ENCODE measurements around the gene LGALSL. TPM values are rescaled to one million over a fixed set of nuclear protein-coding genes. Genes with fewer than 3 reads are reported as not detected.

LGALSL gene
- total RNA-seq, 1 experiment from 2014 or later = 37.2 TPM

- Histone ChIP-seq H3K4me1 (no peaks in the 10 kb centered on the region), H3K9me3 (no peaks in the 10 kb centered on the region), H3K27me3 (replicated peaks; ENCODE audit: control insufficient read depth, insufficient read depth, low read length) (no peaks in the 10 kb centered on the region), H3K4me3 (ENCODE audit: low read depth, low read length) (no peak overlapping the region), H3K36me3 (ENCODE audit: control insufficient read depth, insufficient read depth, low read length) (no peaks in the 10 kb centered on the region)
- H3K4me3 Mint-ChIP-seq (ENCODE audit: unreplicated experiment) = no peak overlapping the region
- H3K36me3 Mint-ChIP-seq (ENCODE audit: insufficient read depth, unreplicated experiment) = no peaks in the 10 kb centered on the region
- ChIA-PET CTCF (interaction anchor here (3.0 kb wide), 1 partner anchor 158 kb away, joined by 50 read pairs; no protein-coding TSS in a partner anchor), POLR2A (no interaction called here)
- H3K4me1 Mint-ChIP-seq (ENCODE audit: low read depth, unreplicated experiment) = peaks cover 6% of the 10 kb centered on the region
- H3K27ac Mint-ChIP-seq (ENCODE audit: unreplicated experiment) = no peak overlapping the region
- H3K27me3 Mint-ChIP-seq (ENCODE audit: insufficient read depth, unreplicated experiment) = no peaks in the 10 kb centered on the region
- TF ChIP-seq CTCF (IDR thresholded peaks at IDR 0.05; ENCODE audit: insufficient read depth in 1 of 2, low read depth in 1 of 2, low read length in 1 of 2, severe bottlenecking in 1 of 2, unreplicated experiment in 1 of 2) = no peak
- no peak for DNase-seq
- BruUV-seq (replicated peaks) = no TSS peak
- intact Hi-C loops (cut with micrococcal nuclease; ENCODE audit: unreplicated experiment) = no loop called here
- no peaks in the 10 kb centered on the region for H3K9me3 Mint-ChIP-seq (ENCODE audit: unreplicated experiment)
Measured at GRCh38 chr2:64489081-64489751, 35.3 kb downstream of the LGALSL start.

- H3K27me3 Mint-ChIP-seq (ENCODE audit: insufficient read depth, unreplicated experiment) = no peaks in the 10 kb centered on the region
- no TSS peak for BruUV-seq (replicated peaks)
- no peak for TF ChIP-seq CTCF (IDR thresholded peaks at IDR 0.05; ENCODE audit: insufficient read depth in 1 of 2, low read depth in 1 of 2, low read length in 1 of 2, severe bottlenecking in 1 of 2, unreplicated experiment in 1 of 2)
- no peak overlapping the region for H3K4me3 ChIP-seq (ENCODE audit: low read depth, low read length)
- H3K27me3 ChIP-seq (replicated peaks; ENCODE audit: control insufficient read depth, insufficient read depth, low read length) = no peaks in the 10 kb centered on the region
- H3K4me1 Mint-ChIP-seq (ENCODE audit: low read depth, unreplicated experiment) = no peaks in the 10 kb centered on the region
- intact Hi-C loops (cut with micrococcal nuclease; ENCODE audit: unreplicated experiment) = no loop called here
- no peak overlapping the region for H3K4me3 Mint-ChIP-seq (ENCODE audit: unreplicated experiment)
- no peak overlapping the region for H3K27ac Mint-ChIP-seq (ENCODE audit: unreplicated experiment)
- H3K36me3 Mint-ChIP-seq (ENCODE audit: insufficient read depth, unreplicated experiment) = no peaks in the 10 kb centered on the region
- H3K4me1 ChIP-seq = no peaks in the 10 kb centered on the region
- no peaks in the 10 kb centered on the region for H3K36me3 ChIP-seq (ENCODE audit: control insufficient read depth, insufficient read depth, low read length)
- DNase-seq = no peak
- CTCF ChIA-PET = interaction anchor here (0.6 kb wide), 1 partner anchor 160 kb away, joined by 3 read pairs; no protein-coding TSS in a partner anchor
- POLR2A ChIA-PET = no interaction called here
- no peaks in the 10 kb centered on the region for H3K9me3 ChIP-seq
- H3K9me3 Mint-ChIP-seq (ENCODE audit: unreplicated experiment) = no peaks in the 10 kb centered on the region
Measured at GRCh38 chr2:64491426-64491825, 37.5 kb downstream of the LGALSL start.

- H3K27ac Mint-ChIP-seq (ENCODE audit: unreplicated experiment) = no peak overlapping the region
- H3K27me3 Mint-ChIP-seq (ENCODE audit: insufficient read depth, unreplicated experiment) = no peaks in the 10 kb centered on the region
Measured at GRCh38 chr2:64492272-64492671, 38.3 kb downstream of the LGALSL start.

More at GRCh38 chr2:64492272-64492671, 38.3 kb downstream of the LGALSL start:
- intact Hi-C loops (cut with micrococcal nuclease; ENCODE audit: unreplicated experiment) = no loop called here
- DNase-seq = no peak
- Mint-ChIP-seq H3K4me1 (ENCODE audit: low read depth, unreplicated experiment) (no peaks in the 10 kb centered on the region), H3K4me3 (ENCODE audit: unreplicated experiment) (no peak overlapping the region), H3K9me3 (ENCODE audit: unreplicated experiment) (no peaks in the 10 kb centered on the region), H3K36me3 (ENCODE audit: insufficient read depth, unreplicated experiment) (no peaks in the 10 kb centered on the region)
- TF ChIP-seq CTCF (IDR thresholded peaks at IDR 0.05; ENCODE audit: insufficient read depth in 1 of 2, low read depth in 1 of 2, low read length in 1 of 2, severe bottlenecking in 1 of 2, unreplicated experiment in 1 of 2) = no peak
- CTCF ChIA-PET = interaction anchor here (0.6 kb wide), 1 partner anchor 161 kb away, joined by 3 read pairs; no protein-coding TSS in a partner anchor
- H3K4me3 ChIP-seq (ENCODE audit: low read depth, low read length) = no peak overlapping the region
- POLR2A ChIA-PET = no interaction called here
- no peaks in the 10 kb centered on the region for H3K9me3 ChIP-seq
- no peaks in the 10 kb centered on the region for H3K27me3 ChIP-seq (replicated peaks; ENCODE audit: control insufficient read depth, insufficient read depth, low read length)
- H3K36me3 ChIP-seq (ENCODE audit: control insufficient read depth, insufficient read depth, low read length) = no peaks in the 10 kb centered on the region
- no peaks in the 10 kb centered on the region for H3K4me1 ChIP-seq
- BruUV-seq (replicated peaks) = no TSS peak

All from Caco-2 (cell line).